Endothelial cell of umbilical vein (primary cell): ENCODE data around the gene SLC15A2.

ENCODE experiments used
- CTCF ChIP-seq, 2 donors: IDR thresholded peaks; 1 replicate in 1 of 2; 2 replicates in 1 of 2; pipeline ENCODE4 v1.5.1; 2011; ENCODE audit warnings: low read length in 2 of 2, mild to moderate bottlenecking in 2 of 2, moderate library complexity in 2 of 2, control low read depth in 1 of 2, inconsistent platforms in 1 of 2, low read depth in 1 of 2; ENCODE audit not compliant: insufficient read depth in 1 of 2; ENCODE audit errors: extremely low read depth in 1 of 2
- EZH2 ChIP-seq: IDR thresholded peaks from 2 replicates; pipeline ENCODE4 v1.6.1; 2012; ENCODE audit warnings: borderline replicate concordance, low read depth, mild to moderate bottlenecking, moderate library complexity, low read length, inconsistent platforms; ENCODE audit not compliant: severe bottlenecking
- MAX ChIP-seq: IDR thresholded peaks from 2 replicates; pipeline ENCODE4 v1.6.1; 2011; ENCODE audit not compliant: insufficient read depth, insufficient read length
- MYC ChIP-seq: IDR thresholded peaks from one replicate; pipeline ENCODE4 v1.6.1; 2011; ENCODE audit warnings: mild to moderate bottlenecking, low read depth, low read length
- POLR2A ChIP-seq: IDR thresholded peaks from 2 replicates; pipeline ENCODE4 v1.6.1; 2012; ENCODE audit warnings: low read depth, mild to moderate bottlenecking, control low read depth, low read length
- POLR2AphosphoS5 ChIP-seq: IDR thresholded peaks from 2 replicates; pipeline ENCODE4 v1.6.1; 2012; ENCODE audit warnings: low read depth, mild to moderate bottlenecking, control low read depth, low read length, moderate library complexity; ENCODE audit not compliant: insufficient read depth

- no peak for TF ChIP-seq CTCF (IDR thresholded peaks at IDR 0.05; ENCODE audit: extremely low read depth in 1 of 2, insufficient read depth in 1 of 2, low read depth in 1 of 2, low read length in 2 of 2)
- TF ChIP-seq POLR2AphosphoS5: no peak
- TF ChIP-seq MAX: no peak
- no peak for TF ChIP-seq MYC
- no peak for TF ChIP-seq POLR2A
- TF ChIP-seq EZH2: no peak
Observed at GRCh38 chr3:121979734-121980449, 85.7 kb downstream of the SLC15A2 start.
